GM12801 (cell line): ENCODE results near the gene HLA-DMB.

ENCODE experiments used
- TF ChIP-seq, protein P1 (sequence below): IDR thresholded peaks from one replicate; pipeline ENCODE4 v1.5.1; 2011; ENCODE audit warnings: control low read depth; ENCODE audit not compliant: insufficient read length; ENCODE audit errors: extremely low read depth

Gene HLA-DMB

DNA sequence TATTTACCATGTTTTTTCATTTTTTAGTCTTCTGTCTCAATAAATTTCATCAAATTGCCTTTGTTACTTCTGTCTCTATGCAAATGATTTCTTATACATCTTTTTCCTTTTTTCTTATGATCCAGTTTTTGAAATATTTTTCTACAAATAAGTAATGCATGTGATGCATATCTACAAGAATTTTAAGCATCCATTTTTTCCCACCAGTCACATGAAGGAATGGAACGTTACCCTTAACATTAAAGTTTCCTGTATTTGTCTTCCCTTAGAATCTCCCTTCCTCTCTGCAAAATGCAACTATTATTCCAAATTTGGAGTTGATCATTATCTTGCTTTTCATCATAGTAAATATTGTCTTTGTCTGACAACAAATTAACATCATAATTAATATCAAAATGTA lies 51.3 kb downstream of the HLA-DMB start:
- TF ChIP-seq, protein P1, sequence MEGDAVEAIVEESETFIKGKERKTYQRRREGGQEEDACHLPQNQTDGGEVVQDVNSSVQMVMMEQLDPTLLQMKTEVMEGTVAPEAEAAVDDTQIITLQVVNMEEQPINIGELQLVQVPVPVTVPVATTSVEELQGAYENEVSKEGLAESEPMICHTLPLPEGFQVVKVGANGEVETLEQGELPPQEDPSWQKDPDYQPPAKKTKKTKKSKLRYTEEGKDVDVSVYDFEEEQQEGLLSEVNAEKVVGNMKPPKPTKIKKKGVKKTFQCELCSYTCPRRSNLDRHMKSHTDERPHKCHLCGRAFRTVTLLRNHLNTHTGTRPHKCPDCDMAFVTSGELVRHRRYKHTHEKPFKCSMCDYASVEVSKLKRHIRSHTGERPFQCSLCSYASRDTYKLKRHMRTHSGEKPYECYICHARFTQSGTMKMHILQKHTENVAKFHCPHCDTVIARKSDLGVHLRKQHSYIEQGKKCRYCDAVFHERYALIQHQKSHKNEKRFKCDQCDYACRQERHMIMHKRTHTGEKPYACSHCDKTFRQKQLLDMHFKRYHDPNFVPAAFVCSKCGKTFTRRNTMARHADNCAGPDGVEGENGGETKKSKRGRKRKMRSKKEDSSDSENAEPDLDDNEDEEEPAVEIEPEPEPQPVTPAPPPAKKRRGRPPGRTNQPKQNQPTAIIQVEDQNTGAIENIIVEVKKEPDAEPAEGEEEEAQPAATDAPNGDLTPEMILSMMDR = no peak

DNA sequence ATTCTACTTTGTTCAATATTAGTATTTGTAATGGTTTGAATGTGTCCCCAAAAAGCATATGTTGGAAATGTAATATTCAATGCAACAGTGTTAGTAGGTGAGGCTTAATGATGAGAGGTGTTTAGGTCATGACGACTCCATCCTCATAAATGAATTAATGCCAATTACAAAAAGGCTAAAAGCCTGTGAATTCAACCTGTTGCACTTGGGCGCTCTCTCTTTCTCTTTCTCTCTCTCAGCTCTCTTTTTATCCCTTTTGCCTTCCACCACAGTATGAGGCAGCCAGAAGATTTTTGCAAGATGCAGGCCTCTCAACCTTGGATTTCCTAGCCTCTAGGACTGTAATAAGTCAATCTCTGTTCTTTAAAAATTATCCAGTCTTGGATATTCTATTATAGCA lies 52.3 kb downstream of the HLA-DMB start:
- TF ChIP-seq, protein P1 = no peak

DNA sequence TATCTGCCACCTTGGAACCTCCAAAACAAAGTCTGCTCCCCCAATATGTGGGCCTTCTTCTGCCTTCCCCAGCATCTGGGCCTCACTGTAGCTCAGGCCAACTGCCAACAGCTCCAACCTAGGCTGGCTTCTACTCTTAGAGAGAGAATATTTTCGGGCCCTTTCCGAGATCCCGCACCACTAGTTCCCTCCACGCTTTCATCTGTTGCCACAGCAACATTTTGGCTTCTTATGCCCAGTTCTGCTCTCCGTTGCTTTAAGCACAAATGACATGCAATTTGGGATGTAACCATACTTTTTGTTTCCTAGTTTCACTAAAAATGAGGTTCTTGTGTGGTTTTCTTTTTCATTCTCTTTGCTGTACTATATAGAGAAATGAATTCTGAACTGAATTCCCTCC lies 53.2 kb downstream of the HLA-DMB start:
- TF ChIP-seq, protein P1 = no peak

DNA sequence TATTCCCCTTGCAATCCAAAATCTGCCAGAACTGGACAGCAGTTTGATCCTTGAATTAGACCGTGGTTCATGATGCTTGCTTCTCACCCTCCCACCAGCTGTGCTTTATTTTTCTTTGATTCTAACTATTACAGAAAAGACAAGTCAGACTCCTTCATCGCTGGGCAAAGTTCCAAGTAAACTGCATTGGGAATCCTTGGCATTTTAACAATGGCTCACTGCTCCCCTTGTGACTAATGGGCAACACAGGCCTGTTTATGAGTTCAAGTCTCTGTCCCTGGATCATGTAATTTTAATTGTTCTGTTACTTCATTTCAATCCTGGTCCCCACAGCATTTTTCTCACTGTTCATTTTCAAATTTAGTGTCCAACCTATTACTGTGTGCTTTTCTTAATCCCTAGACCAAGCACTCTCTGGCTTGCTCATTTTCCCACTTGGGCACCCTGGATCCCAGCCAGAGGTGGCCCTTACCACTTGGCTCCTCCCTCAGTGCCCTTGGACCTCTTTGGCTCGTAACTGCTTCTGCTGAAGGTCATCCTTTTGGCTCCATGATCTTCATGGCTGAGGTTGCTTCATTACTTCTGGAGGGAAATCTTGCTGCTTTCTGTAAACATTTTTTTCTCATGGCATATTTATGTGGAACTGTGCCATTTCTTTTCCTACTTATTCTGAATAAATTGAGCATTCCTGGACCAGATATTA lies 54.0 kb downstream of the HLA-DMB start:
- TF ChIP-seq, protein P1 = no peak

DNA sequence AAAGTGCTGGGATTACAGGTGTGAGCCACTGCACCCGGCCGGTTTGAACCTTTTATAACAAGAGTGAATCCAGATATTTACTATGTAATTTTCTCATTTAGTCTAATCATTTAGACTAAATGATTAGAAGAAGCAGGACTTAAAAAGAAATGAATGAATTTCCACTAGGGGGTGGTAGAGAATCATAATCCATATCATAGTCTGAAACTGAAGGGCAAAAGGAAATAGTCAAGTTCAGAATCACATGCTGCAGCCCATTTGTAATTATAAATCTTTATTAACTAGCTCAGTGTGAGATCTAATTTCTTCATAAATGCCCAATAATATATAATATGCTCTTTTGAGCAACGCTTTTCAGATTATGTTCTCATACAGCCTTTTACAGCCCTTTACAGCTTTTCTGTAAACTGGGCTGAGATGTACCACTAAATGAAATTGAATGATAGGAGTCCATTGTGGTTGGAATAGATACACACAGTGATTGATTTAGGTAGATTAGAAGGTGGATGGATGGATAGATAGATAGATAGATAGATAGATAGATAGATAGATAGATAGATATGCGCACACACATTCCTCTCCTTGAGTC lies 55.0 kb downstream of the HLA-DMB start:
- TF ChIP-seq, protein P1 = no peak
